Nucleus accumbens (tissue), 56 donors: ENCODE data around the gene ZNF573.
A peak's percentile ranks its signal among the peaks of the same experiment; 100 is the strongest.
"Not testable (repeated sequence)": the region's sequence is repeated elsewhere in the genome, so short reads cannot be mapped to it uniquely, and the experiment has no call there.

ENCODE experiments used
- DNase-seq, 56 donors: peaks; one replicate each; lab custom pipeline; 2025; lab: John Stamatoyannopoulos, UW

The ZNF573 gene

DNA sequence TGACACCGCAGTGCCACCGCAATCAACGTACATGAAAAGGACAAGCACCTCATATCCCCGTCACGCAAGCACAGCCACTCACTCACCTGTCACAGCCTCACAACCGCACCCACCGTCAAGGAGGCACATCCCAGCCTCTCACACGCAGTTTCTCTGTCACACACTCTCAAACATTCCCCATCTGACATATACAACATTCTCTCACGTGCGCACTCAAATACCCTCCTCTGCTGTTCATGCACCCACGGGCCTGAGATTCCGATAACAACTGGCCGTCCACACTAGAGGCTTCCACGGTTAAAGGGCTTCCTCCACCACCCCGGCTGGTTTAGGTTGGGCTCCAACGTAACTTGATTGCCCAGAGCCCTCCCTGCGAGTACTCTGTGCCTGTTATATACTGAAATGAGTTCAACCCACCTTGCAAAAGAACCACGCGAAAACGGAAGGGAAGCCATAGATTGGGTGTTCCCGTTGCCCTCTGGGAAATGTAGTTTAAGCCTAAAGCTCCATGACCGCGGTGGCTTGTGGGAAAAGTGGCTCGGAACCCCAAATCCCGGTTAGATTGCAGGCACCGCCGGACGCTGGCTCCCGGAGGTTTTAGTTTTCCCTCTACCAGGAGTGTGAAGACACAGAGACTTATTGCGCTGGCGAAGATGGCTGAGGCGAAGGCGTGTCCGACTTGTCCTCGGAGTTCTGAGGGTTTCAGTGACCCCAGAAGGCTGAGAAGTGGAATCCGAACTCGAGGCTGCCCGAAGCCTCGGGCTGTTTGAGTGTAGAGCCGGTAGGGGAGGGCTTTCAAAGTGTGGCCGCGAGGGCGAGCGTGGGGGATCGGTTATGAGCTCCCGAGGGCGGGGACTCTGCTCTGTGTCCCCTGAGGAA, at the start of gene ZNF573:
Gene ZNF573 (minus strand): TSS at position 460 of the 879 bp plus-strand sequence. CDS start 5,857 bp downstream, outside the sequence.
- DNase-seq, result peak in 55 of 56 donors; percentile 43 to 94 (median 80)

DNA sequence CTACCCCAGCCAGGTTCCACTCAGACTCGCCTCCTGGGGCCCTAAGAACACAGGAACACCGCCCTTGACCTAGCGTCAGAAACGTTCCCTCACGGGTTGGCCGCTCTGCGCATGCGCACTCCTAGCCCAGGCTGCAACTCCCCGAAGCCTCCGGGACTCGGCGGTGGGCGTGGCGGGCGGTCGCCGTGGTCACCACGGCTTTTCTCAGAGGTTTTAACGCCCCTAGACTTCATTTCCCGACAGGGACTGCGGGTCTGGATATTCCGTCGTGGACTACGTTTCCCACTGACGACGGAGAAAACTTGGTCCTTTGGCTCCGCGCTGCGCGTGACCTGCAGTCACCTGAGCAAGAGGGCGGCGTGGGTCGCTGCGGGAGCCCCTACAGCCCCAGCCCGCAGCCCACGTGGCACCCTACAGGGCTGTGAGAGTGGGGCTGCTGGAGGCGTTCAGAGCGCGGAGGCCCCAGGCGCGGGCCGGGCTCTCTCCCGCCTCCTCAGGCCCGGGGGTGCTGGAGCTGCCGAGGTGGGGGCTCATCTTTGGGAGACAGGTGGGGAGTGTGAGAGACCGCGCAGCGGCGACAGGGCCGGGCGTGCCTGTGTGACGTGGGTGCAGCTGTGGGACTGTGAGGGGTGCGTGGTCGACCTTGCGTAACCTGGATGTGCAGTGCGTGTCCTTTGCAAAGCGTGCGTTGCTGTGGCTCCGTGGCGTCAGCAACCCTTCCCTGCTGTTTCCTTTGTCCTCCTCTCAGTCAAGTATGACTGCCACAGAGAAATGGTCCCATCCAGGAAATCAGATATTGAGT, 38.0 kb upstream of the ZNF573 start:
- DNase-seq, result peak in 54 of 56 donors; percentile 16 to 88 (median 60)

DNA sequence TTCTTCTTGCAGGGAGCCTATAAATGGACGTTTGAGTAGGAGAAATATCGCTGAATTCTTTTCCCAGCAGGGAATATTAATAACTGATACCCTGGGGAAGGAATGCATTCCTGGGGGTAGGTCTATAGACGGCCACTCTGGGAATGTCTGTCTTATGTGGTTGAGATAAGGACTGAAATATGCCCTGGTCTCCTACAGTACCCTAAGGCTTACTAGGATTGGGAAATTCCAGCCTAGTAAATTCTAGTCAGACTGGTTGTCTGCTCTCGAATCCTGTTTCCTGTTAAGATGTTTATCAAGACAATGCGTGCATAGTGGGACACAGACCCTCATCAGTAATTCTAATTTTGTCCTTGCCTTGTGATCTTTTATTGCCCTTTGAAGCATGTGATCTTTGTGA, 36.2 kb upstream of the ZNF573 start:
- DNase-seq, result not testable (repeated sequence)

DNA sequence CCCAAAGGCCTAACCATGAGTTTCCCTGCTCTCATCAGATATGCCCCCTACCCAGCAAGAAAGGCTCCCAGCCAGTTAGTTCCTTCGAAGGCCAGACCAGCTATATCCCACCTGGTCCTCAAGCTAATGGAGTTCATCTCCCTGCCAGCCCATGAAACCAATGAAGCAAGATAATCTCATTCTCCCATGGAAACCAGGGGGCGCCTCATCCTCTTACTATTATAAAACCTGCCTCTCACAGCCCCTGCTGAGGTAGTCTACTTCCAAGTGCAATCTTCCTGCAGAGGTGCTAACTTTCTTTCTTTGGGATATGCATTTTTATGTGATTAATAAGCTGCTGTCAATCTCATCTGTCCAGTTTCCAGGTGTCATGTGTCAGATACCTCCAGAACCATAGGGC, 34.0 kb upstream of the ZNF573 start:
- no peak for DNase-seq

DNA sequence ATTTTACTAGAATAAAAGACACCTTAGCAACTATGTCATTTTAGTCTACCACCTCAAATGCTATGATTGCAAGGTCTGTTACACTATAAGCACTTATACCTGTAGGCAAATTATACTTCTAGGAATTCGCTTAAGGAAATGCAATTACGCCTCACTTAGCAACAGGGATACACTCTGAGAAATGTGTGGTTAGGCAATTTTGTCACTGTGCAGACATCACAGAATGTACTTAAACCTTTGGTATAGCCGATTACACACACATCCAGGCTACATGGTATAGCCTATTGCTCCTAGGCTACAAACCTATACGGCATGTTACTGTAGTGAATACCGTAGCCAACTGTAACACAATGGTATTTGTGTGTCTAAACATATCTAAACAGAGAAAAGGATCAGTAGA, 30.0 kb upstream of the ZNF573 start:
- no peak for DNase-seq

DNA sequence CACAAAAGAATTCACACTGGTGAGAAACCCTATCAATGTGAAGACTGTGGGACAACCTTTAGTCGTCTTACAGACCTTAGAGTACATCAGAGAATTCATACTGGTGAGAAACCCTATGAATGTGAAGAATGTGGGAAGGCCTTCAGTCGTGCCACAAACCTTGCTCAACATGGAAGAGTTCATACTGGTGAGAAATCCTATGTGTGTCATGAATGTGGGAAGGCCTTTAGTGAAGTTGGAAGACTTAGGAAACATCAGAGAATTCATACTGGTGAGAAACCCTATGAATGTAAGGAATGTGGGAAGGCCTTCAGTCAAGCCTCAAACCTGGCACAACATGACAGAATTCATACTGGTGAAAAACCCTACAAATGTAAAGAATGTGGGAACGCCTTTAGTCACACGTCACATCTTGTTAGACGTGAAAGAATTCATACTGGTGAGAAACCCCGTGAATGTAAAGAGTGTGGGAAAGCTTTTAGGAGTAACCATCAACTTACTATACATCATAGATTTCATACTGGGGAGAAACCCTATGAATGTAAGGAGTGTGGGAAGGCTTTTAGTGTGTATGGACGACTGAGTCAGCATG, 24.0 kb upstream of the ZNF573 start:
- no peak for DNase-seq

DNA sequence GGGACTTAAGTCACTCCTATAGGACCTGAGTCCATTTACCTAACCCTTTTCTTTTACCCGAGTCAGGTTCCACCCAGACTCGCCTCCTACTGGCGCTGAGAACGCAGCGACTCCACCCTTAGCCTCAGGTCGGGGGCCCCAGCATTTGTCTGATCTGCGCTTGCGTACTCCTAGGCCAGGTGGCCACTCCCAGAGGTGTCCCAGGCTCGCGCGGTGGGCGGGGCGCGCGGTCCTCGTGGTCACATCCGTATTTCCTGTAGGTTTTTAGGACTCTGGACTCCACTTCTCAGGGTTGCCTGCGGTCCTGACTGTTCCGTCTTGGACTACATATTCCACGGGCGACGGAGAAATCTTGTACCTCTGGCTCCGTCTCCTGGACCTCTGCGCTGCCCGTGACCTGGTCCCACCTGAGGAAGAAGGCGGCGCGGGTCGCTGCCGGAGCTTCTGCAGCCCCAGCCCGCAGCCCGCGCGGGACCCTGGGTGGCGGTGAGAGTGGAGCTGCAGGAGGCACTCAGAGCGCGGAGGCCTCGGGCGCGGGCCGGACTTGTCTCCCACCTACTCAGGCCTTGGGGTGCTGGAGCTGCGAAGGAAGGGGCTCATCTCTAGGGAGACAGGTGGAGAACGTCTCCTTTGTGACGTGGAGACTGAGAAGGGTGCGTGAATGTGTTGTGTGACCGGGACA, 11.0 kb upstream of the ZNF573 start:
- no peak for DNase-seq

DNA sequence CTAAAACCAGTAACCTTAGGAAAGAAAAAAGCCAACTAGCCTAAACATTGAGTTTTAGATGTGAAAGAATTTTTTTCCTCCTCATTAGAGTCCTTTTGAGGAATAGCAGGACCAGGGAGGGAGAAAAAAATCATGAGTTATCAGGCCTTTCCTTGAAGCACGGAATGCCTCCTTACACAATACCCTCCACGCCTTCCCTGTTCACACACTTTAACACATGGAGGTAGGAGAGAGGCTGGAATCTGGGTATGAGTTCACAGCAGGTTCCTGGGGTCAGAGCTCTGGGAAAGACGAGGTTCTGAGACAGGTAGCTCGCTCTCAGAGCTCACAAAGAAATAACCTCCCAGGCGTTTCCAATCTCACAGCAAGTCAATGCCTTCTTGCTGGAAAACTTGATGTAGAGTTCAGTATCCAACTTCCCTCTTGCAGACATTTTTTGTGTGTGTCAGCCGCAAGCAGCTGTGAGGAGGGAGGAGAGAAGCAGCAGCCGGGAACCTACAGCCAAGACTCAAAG, 716 bp downstream of the ZNF573 start:
- peak in 2 of 56 donors; percentile 19 to 43 for DNase-seq

DNA sequence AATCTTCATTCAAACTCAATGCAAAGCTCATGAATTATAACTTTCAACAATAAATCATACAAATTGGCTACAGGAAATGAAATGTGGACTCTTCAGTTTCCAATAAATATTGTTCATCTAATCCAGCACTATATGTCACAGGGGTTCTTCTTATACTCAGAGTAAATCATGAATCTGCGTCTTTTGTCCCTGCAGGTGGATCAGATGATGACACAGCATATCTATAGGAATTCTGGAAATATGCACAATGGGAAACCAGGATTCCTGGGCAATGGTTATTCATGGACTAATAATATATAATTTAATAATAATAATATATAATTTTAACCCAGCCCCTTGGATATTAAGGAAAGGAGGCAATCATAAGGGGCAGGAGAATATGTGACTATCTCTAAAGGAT, 8.4 kb downstream of the ZNF573 start:
- DNase-seq, result no peak

DNA sequence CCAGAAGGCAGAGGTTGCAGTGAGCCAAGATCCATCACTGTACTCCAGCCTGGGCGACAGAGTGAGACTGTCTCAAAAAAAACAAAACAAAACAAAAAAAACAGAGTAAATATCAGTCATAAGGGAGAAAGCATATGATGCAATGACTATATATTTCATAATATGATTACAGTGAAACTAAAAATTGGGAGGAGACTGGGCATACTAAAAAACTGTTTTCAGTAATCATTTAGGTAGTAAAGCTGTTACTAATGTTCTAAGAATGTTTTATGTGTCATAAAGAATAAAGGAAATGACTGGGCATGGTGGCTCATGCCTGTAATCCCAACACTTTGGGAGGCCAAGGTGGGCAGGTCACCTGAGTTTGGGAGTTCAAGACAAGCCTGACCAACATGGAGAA, 15.9 kb downstream of the ZNF573 start:
- no peak for DNase-seq

DNA sequence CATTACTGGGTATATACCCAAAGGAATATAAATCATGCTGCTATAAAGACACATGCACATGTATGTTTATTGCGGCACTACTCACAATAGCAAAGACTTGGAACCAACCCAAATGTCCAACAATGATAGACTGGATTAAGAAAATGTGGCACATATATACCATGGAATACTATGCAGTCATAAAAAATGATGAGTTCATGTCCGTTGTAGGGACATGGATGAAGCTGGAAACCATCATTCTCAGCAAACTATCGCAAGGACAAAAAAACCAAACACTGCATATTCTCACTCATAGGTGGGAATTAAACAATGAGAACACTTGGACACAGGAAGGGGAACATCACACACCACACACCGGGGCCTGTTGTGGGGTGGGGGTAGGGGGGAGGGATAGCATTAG, 21.7 kb downstream of the ZNF573 start:
- not testable (repeated sequence) for DNase-seq

DNA sequence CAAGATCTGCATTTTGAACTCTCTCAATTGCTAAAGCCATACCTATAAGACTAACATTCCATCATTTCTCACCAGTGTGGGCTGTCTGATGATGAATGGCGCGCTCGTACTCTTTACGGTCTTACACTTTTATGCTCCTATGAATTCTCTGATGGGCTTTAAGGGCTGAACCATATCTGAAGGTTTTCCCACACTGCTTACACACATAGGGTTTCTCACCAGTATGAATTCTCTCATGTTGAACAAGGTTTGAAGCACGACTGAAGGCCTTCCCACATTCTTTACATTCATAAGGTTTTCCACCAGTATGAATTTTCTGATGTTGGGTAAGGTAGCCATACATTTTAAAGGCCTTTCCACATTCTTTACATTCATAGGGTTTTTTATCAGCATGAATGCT, 41.0 kb downstream of the ZNF573 start:
- no peak for DNase-seq

DNA sequence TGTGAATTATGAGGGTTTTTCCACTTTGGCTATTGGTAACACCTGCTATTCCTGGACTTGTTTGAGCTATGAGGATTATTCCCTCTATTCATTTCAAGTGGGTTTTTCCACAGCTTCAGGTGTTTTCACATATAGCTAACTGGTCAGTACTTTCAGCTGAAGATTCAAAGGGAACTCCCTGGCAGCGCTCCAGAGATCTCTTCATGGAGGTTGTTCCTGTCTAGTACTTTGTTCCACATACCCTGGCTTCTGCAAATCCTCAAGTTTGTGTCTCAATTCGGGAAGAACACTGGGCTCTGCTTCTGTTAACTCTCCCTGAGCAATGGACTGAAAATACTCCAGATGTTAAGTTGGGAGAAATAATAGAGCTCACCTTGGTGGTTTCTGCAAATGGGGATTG, 54.2 kb downstream of the ZNF573 start:
- no peak for DNase-seq

DNA sequence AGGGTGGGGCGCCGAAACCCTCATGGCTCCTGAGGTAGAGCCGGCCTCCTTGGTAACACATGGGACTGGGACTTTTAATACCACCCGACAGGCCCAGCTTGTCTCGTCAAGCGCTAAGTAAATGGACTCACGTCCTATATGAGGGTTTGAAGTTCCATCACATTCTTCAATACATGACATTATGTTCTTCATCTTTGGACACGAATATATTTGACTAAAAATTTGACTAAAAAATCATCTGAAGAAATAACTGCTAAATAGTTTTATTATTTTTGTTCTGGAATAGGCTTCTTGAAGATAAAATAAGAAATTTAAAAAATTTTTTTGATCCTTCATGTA, 59.5 kb downstream of the ZNF573 start:
- no peak for DNase-seq

DNA sequence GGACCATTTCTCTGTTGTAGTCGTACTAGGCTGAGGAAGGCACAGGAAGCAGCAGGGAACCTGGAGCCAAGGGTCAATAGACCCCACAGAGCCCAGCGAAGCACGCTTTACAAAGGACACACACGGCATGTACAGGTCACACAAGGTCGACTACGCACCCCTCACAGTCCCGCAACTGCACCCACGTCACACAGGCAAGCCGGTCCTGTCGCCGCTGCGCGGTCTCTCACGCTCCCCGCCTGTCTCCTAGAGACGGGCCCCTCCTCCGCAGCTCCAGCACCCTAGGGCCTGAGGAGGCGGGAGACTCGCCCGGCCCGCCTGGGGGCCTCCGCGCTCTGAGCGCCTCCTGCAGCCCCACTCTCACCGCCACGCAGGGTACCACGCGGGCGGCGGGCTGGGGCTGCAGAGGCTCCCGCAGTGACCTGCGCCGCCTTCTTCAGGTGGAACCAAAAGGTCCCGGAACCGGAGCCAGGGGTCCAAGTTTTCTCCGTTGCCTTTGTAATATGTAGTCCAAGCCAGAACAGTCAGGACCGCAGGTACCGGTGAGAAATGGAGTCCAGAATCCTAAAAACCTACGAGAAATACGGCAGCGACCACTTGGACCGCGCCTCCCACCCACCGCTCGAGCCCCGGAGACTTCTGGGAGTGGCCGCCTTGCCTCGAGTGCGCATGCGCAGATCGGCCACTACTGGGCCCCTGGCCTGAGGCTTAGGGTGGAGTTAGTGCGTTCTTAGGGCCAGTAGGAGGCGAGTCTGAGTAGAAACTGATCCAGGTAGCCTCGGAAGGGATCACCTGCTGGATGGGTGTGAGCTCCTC, 60.1 kb downstream of the ZNF573 start, which contains the start of gene ZNF607:
Gene ZNF607 (minus strand): TSS at position 651 of the 816 bp plus-strand sequence. CDS start 8,143 bp downstream, outside the sequence.
- peak in 55 of 56 donors; percentile 7 to 93 (median 80) for DNase-seq

DNA sequence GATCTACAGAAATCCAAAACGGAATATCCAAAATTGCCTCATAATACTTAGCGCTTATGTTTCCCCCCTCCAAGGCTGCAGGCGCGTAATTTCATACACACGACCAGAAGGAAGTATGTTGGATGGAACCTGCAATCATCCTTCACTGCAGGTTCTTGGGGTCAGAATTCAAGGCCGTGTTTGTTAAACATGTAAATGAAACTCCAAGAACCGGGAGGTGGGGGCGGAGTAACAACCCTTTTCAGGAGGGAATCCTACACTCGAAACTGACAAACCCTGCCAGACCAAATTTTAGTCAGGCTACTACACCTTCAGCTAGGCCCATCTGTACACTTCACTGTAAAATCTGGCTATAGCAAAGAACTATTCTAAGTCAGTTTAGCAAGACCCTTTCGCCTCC, 61.1 kb downstream of the ZNF573 start:
- peak in 1 of 56 donors; percentile 17 for DNase-seq

DNA sequence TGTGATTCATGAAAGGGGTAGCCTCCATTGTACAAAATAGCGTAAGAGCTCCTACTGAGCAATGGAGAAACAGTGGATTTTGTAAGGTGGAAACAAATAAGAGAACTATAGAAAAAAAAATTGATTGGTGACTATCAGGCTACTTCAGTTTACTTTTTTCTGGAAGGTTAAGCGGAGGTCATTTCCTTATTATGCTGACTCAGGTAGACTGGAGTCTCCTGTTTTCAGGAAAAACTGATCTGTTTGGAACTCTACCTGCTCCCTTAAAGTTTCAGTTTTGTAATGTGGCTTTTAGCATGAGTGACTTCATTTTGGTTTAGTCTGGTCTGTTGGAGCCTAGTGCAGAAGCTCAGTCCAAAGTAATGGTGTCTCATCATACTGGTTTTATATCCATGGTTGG, 63.2 kb downstream of the ZNF573 start:
- no peak for DNase-seq

DNA sequence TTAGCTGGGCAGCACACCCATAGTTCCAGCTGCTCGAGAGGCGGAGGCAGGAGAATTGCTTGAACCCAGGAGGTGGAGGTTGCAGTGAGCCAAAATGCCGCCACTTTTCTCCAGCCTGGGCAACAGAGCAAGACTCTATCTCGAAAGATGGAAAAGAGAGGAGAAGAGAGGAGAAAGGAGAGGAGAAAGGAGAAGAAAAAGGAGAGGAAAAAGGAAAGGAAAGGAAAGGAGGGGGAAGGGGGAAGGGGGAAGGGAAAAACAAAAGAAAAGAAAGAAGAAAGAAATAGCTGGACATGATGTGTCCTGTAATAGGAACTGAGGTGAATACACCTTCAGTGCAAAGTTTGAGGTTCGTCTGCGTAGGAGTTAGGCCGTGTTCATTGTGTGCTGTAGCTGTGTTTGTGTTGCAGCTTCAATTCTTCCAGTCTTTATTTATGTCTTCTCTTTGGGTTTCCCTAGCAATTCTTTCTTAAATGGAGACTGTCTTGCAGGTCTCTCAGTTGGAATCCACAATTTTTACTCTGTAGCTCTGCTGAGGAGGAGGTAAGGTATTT, 73.3 kb downstream of the ZNF573 start:
- no peak for DNase-seq

DNA sequence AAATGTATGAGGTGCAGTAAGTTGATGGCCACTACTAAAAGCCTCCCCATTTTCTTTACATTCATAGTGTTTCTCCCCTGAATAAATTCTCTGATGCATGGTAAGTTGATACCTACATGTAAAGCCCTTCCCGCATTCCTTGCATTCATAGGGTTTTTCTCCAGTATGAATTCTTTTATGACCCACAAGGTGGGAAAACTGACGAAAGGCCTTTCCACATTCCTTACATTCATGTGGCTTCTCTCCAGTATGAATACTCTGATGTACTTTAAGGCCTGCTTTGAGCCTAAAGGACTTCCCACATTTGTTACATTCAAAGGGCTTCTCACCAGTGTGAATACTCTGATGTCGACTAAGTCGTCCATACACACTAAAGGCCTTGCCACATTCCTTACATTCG, 80.3 kb downstream of the ZNF573 start:
- DNase-seq, result no peak
